Naive thymus-derived CD8-positive, alpha-beta T cell (primary cell): Measurements from ENCODE around the gene JPH2. TPM values are rescaled to one million over a fixed set of nuclear protein-coding genes. Genes with fewer than 3 reads are reported as not detected.

Experiments
- ATAC-seq, 2 donors: fragments of 150-1000 bp; cut with Tn5 transposase in 1 of 2; sonication (Bioruptor Pico), chemical (Tn5 transposase) in 1 of 2; 1 replicate in 1 of 2; 2 replicates in 1 of 2; pipeline ENCODE4 v1.10.0; 2021; ENCODE audit warnings: mild to moderate bottlenecking in 2 of 2, moderate library complexity in 2 of 2
- POLR2A ChIA-PET: fragments of 350-600 bp; sonication (Branson Sonifier 250); formaldehyde crosslinking; loops from one replicate; lab custom pipeline; 2021; ENCODE audit warnings: antibody characterized with exemption; lab: Charles Lee
- DNase-seq, 10 donors: peaks; one replicate each; pipeline versions ENCODE4 v3.0.0 to v3.0.0-alpha.2; 2020 to 2022
- H3K27ac Mint-ChIP-seq, 10 donors: one replicate each; pipeline ENCODE4 v1.8.0; 2020 to 2022; ENCODE audit warnings: mild to moderate bottlenecking in 10 of 10, mixed read lengths in 10 of 10, moderate library complexity in 4 of 10, inconsistent platforms in 1 of 10
- H3K27me3 Mint-ChIP-seq, 5 donors: one replicate each; pipeline ENCODE4 v1.8.0; 2021 to 2022; ENCODE audit warnings: mixed read lengths in 5 of 5
- H3K36me3 Mint-ChIP-seq, 3 donors: one replicate each; pipeline ENCODE4 v1.8.0; 2020 to 2022; ENCODE audit warnings: mixed read lengths in 3 of 3, mild to moderate bottlenecking in 2 of 3, inconsistent platforms in 1 of 3
- H3K4me1 Mint-ChIP-seq, 4 donors: one replicate each; pipeline ENCODE4 v1.8.0; 2021 to 2022; ENCODE audit warnings: mixed read lengths in 4 of 4
- H3K4me3 Mint-ChIP-seq, 10 donors: one replicate each; pipeline ENCODE4 v1.8.0; 2020 to 2022; ENCODE audit warnings: mild to moderate bottlenecking in 10 of 10, mixed read lengths in 10 of 10, moderate library complexity in 6 of 10, inconsistent platforms in 1 of 10
- H3K9me3 Mint-ChIP-seq, 9 donors: one replicate each; pipeline ENCODE4 v1.8.0; 2020 to 2022; ENCODE audit warnings: mixed read lengths in 9 of 9, mild to moderate bottlenecking in 3 of 9, inconsistent platforms in 1 of 9, moderate library complexity in 1 of 9
- polyA plus RNA-seq, 3 donors: library from polyadenylated mRNA; unstranded; fragments of 300-500 nt; fragmentation: Illumina TruSeq; gene quantifications; one replicate each; pipeline ENCODE4 v1.2.3, GENCODE V29; 2021
- total RNA-seq, 8 experiments: library from RNA in 2 of 8; stranded (reverse) in 2 of 8; gene quantifications; one replicate each; pipeline ENCODE4 v1.2.3 and lab custom pipeline; 2021 to 2026

JPH2 gene
- total and polyA plus RNA-seq, 5 experiments from 2014 or later, result not detected

GRCh38 chr20:44065401-44066340 is 121.3 kb downstream of the JPH2 start:
- Mint-ChIP-seq H3K27me3 (peaks cover 0 to 2% (median 0%) of the 10 kb centered on the region in 5 donors), H3K4me3 (no peak overlapping the region), H3K4me1 (peaks cover 13 to 62% (median 51%) of the 10 kb centered on the region in 4 donors), H3K9me3 (no peaks in the 10 kb centered on the region), H3K27ac (peak overlapping the region; percentile 14 to 100 (median 72)), H3K36me3 (no peaks in the 10 kb centered on the region)
- DNase-seq (peak in 1 of 10 donors; percentile 59), ATAC-seq (no peak)
- POLR2A ChIA-PET, result interaction anchor here (0.9 to 5.2 kb wide), 3 partner anchors 8 to 14 kb away, joined by 4 to 56 read pairs (median 39); no protein-coding TSS in a partner anchor

GRCh38 chr20:44064501-44065400 is 122.2 kb downstream of the JPH2 start:
- DNase-seq (peak in 1 of 10 donors; percentile 44), ATAC-seq (no peak)
- no peaks in the 10 kb centered on the region for H3K36me3 Mint-ChIP-seq
- peaks cover 0 to 2% (median 0%) of the 10 kb centered on the region in 5 donors for H3K27me3 Mint-ChIP-seq
- POLR2A ChIA-PET, result interaction anchor here (0.9 kb wide), 1 partner anchor 8 kb away, joined by 4 read pairs; no protein-coding TSS in a partner anchor
- no peak overlapping the region for H3K4me3 Mint-ChIP-seq
- peaks cover 8 to 56% (median 45%) of the 10 kb centered on the region in 4 donors for H3K4me1 Mint-ChIP-seq
- peak overlapping the region in 7 of 10 donors; percentile 34 to 83 (median 54) for H3K27ac Mint-ChIP-seq
- no peaks in the 10 kb centered on the region for H3K9me3 Mint-ChIP-seq

Other genes starting within 250 kb of the JPH2 start
- gene OSER1, start 23.6 kb upstream of the JPH2 start, total RNA-seq, result 10 to 100 TPM; 46.4 to 47.3 TPM
- gene OSER1, start 23.6 kb upstream of the JPH2 start, polyA plus RNA-seq, result 10 to 100 TPM; 27.7 to 38.8 (median 37.7) TPM
- not detected for gene GDAP1L1, start 60.1 kb upstream of the JPH2 start, total RNA-seq
- gene GDAP1L1, start 60.1 kb upstream of the JPH2 start, polyA plus RNA-seq, result not detected
- gene FITM2, start 124.0 kb upstream of the JPH2 start, total RNA-seq, result 1 to 10 TPM; 7.1 to 8.1 TPM
- 1 to 10 TPM in 2 of 3 donors, under 1 TPM in 1; 0.72 to 2.4 (median 1.2) TPM for gene FITM2, start 124.0 kb upstream of the JPH2 start, polyA plus RNA-seq
- not detected for gene R3HDML, start 149.9 kb upstream of the JPH2 start, total RNA-seq
- gene R3HDML, start 149.9 kb upstream of the JPH2 start, polyA plus RNA-seq, result not detected
- not detected for gene HNF4A, start 168.5 kb upstream of the JPH2 start, total RNA-seq
- gene HNF4A, start 168.5 kb upstream of the JPH2 start, polyA plus RNA-seq, result not detected